ENCODE data around the gene BIRC5. TPM values are rescaled to one million over a fixed set of nuclear protein-coding genes. Genes with fewer than 3 reads are reported as not detected.

BIRC5 gene
- total and polyA plus RNA-seq, 9 donors: 0.11 to 1.4 (median 0.73) TPM; not detected in 2

GRCh38 chr17:78263736-78264340, 49.8 kb downstream of the BIRC5 start:
- peaks cover 10% of the 10 kb centered on the region for H3K4me1 ChIP-seq (ENCODE audit: insufficient read depth)
- DNase-seq: no peak
- H3K9me3 ChIP-seq: no peaks in the 10 kb centered on the region
- H3K4me3 ChIP-seq: no peak overlapping the region
- no peaks in the 10 kb centered on the region for H3K36me3 ChIP-seq
- H3K27ac ChIP-seq: no peak overlapping the region
- WGBS, 3 donors: 91 to 94% (median 92%) methylated on average over 8 to 9 of the region's 9 CpGs
- no peak for TF ChIP-seq CTCF (IDR thresholded peaks at IDR 0.05)
- intact Hi-C loops (cut with DNase I): no loop called here
- H3K27me3 ChIP-seq: no peaks in the 10 kb centered on the region

DNA sequence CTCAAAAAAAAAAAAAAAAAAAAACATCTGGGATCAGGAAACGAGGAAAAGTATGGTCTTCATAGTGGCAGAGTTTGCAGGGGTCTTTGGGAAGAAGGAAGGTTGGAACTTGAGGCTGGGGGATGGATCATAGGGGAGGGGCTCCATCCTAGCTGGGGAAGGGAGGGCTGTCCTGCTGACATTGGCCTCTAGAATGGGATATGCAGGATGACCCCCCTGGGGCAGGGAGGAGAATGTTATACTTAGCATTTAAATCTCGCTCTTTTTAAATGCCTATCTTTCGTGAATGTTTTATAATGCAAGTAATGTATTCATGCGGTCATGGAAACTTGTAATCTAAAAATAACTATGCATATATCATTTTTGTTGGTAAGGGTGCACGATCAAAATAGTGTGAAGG, 50.5 kb downstream of the BIRC5 start:
- Histone ChIP-seq H3K4me3 (no peak overlapping the region), H3K4me1 (ENCODE audit: insufficient read depth) (peaks cover 12% of the 10 kb centered on the region), H3K27me3 (no peaks in the 10 kb centered on the region), H3K36me3 (no peaks in the 10 kb centered on the region), H3K27ac (no peak overlapping the region), H3K9me3 (no peaks in the 10 kb centered on the region)
- TF ChIP-seq CTCF (IDR thresholded peaks at IDR 0.05) (no peak), POLR2A (IDR thresholded peaks at IDR 0.05) (no peak), EP300 (IDR thresholded peaks at IDR 0.05) (no peak)
- DNase-seq: no peak
- WGBS, 3 donors: 69 to 82% (median 79%) methylated on average over 5 of the region's 5 CpGs
- intact Hi-C loops (cut with DNase I): no loop called here

- no peaks in the 10 kb centered on the region for H3K36me3 ChIP-seq
- no peak for TF ChIP-seq POLR2A (IDR thresholded peaks at IDR 0.05)
- TF ChIP-seq EP300 (IDR thresholded peaks at IDR 0.05): no peak
- no peak for TF ChIP-seq CTCF (IDR thresholded peaks at IDR 0.05)
- H3K27me3 ChIP-seq: no peaks in the 10 kb centered on the region
- peaks cover 14% of the 10 kb centered on the region for H3K4me1 ChIP-seq (ENCODE audit: insufficient read depth)
- no peak overlapping the region for H3K4me3 ChIP-seq
- no peaks in the 10 kb centered on the region for H3K9me3 ChIP-seq
- intact Hi-C loops (cut with DNase I): no loop called here
- no peak overlapping the region for H3K27ac ChIP-seq
- no peak for DNase-seq
- 77 to 89% (median 84%) methylated on average over 10 of the region's 10 CpGs for WGBS, 3 donors
Observed at GRCh38 chr17:78265121-78265520, 51.1 kb downstream of the BIRC5 start.

DNA sequence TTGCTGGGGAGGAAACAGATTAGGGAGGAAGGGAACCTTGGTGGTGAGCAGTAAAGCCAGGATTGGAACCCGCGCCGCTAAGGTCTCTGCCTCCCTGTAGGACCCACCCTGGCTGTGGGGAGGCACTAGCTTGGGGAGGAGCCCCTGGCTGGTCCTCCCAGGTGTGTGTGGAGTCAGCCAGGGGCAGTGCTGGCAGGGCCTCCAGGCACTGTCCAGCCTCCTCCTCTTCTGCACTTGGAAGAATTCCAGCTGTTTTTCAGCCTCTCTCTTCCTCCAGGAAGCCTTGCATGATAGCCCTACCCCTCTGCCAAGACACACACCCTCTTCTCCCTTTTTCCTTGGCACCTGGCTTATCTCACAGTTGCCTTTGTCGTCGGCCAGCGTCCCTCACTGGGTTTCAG, 52.2 kb downstream of the BIRC5 start:
- WGBS, 3 donors: 77 to 83% (median 82%) methylated on average over 6 of the region's 6 CpGs
- intact Hi-C loops (cut with DNase I): no loop called here
- Histone ChIP-seq H3K27ac (peak overlapping the region in 1 of 2 donors; percentile 8), H3K27me3 (no peaks in the 10 kb centered on the region), H3K36me3 (no peaks in the 10 kb centered on the region), H3K4me3 (no peak overlapping the region), H3K4me1 (ENCODE audit: insufficient read depth) (peaks cover 14% of the 10 kb centered on the region), H3K9me3 (no peaks in the 10 kb centered on the region)
- no peak for TF ChIP-seq POLR2A (IDR thresholded peaks at IDR 0.05)
- DNase-seq: no peak

DNA sequence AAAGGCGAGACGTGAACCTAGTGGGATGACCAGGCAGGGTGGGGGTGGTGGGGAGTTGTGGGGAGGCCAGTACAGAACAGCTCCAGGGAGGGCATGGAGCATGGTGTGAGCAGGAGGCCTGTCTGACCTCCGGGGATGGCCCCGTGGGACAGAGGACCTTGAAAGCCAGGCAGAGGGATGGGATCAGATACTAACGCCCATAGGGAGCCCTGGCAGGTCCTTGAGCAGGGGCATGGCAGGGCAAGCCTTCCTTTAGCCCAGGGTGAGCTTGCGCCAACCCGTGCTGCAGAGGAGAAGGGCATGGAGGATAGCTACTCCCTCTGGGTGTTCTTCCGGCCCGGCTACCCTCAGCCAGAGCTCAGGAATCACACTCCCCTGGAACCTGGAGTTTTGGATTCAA, 52.7 kb downstream of the BIRC5 start:
- intact Hi-C loops (cut with DNase I): no loop called here
- TF ChIP-seq POLR2A (IDR thresholded peaks at IDR 0.05) (no peak), CTCF (IDR thresholded peaks at IDR 0.05) (no peak), EP300 (IDR thresholded peaks at IDR 0.05) (no peak)
- Histone ChIP-seq H3K4me1 (ENCODE audit: insufficient read depth) (peaks cover 14% of the 10 kb centered on the region), H3K9me3 (no peaks in the 10 kb centered on the region), H3K27ac (peak overlapping the region in 1 of 2 donors; percentile 40), H3K4me3 (no peak overlapping the region), H3K27me3 (no peaks in the 10 kb centered on the region), H3K36me3 (no peaks in the 10 kb centered on the region)
- WGBS, 3 donors: 76 to 82% (median 80%) methylated on average over 9 of the region's 9 CpGs
- DNase-seq: no peak

All from ovary (tissue), 9 donors.